ENCODE results near the gene CNTN5.

CNTN5 gene

DNA sequence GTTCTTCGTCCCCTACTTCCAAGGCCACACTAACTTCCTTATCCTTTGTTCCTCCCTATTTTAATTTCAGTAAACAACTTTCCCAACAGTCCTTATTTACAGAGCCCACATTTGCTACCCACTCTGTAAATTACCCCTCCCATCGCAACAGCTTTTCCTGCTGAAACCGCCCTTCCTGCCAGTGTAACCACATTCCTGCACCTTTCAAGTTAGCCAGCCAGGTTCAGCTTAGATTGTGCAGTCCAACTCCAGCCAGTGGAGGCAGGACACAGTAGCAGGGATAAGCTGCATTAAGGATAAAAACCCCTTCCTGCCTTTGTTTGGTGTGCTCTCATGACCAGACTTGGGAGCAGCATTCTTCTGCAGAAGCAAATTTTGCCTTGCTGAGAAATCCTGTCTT is 898.0 kb downstream of the CNTN5 start:
- no peak for DNase-seq (ENCODE audit: low spot score)

DNA sequence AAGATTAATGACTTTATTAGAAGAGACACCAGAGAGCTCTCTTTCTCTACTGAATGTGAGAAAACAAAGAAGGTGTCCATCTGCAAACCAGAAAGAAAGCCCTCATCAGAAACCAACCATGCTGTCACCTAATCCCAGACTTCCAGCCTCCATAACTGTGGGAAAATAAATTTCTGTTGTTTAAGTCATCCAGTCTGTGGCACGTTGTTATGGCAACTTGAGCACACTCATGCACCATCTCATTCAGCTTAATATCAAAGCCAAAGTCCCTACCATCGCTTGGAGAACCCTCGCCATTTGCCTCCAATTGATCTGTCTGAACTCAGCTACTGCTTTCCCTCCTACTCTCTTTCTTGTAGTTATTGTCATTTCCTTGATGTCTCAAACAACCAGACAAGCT is 900.2 kb downstream of the CNTN5 start:
- DNase-seq (ENCODE audit: low spot score): no peak

GRCh38 chr11:99925968-99926367 is 905.2 kb downstream of the CNTN5 start:
- DNase-seq (ENCODE audit: low spot score): no peak

DNA sequence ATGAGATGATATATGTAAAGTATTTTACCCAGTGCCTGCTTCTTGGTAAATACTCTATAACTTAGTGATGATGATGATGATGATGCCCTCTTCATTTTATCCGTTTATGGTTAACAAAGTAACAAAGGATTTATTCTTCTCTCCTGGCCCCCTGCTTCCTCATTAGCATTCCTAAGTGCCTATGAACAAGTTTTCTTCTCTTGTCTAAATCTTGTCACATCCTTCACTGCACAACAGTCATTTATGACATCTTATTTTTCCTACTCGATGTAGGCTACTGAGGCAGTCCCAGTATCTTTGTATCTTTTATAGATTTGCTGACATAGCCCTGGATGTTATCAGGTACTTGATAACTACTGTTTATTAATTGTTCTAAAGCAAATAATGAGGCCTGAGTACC is 911.9 kb downstream of the CNTN5 start:
- no peak for DNase-seq (ENCODE audit: low spot score)

DNA sequence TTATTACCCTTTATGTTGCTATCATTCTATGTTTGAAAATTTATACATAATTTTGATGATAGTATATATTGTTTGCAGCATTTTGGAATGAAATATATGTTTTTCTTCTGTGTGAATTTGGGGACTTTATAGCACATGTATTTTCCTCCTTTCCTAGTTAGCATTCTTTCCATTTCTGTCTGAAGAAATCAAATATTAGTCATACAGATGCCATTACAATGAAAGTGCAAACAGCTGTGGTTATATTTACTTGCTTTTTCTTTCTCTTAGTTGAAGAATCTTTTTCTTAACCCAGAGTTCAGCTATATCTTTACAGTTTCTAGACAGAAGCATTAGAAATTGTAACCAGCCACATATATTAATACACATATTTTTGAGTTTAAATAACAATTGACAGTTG is 913.3 kb downstream of the CNTN5 start:
- DNase-seq (ENCODE audit: low spot score): no peak

DNA sequence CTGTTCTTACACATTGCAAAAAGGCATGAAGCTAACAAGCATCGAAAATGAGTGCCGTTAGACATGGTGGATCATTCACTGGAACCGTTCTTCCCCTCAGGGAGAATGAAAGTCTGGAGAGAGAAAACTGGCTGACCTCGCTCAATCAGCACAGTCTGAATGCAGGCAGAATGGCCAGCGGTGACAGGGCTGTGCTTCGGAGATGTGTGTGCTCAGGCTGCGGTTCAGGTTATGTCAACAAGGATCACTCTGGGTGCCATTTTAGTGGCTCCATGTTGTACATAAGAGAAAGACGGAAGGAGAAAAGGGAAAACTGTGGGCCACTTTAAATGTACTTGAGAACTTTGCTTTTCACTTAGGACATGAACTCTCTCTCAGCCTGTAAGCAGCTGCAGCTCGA is 916.6 kb downstream of the CNTN5 start:
- DNase-seq (ENCODE audit: low spot score): no peak

GRCh38 chr11:99952816-99953215 is 932.1 kb downstream of the CNTN5 start:
- DNase-seq (ENCODE audit: low spot score): no peak

DNA sequence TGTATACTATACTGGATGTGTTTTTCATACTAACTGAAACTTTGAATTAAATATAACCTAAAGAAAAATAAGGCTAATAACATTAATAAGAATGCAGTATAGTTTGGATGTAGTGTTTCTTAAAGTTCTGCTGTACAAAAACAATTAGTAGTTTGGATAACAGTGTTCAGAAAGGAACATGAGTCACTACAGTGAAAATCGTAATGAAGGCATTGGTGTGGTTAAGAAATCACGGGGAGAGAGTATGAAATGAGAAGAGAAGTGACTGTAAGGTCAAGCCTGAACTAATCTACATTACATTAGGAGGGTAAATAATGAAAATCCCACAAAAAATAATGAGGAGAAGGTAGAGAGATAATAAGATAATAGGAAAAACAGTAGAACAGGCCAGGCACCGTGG is 939.8 kb downstream of the CNTN5 start:
- DNase-seq (ENCODE audit: low spot score): no peak

DNA sequence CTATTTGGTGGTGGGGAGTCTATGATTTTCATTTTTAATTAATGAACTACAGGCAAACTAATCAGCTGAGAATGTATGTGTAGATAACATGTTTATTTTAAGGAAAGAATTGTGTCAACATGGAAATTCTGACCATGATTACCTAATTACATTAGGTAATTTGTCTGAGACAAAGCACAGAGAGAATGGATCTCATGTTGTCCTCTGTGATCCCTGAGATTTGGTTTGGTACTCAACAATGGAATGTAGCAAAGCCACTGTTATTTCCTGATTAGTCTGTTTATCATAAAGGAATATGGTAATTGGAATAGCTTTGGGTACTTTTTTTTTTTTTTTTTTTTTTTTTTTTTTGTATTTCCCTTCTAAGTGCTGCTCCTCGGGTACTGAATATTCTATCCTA is 947.6 kb downstream of the CNTN5 start:
- no peak for DNase-seq (ENCODE audit: low spot score)

DNA sequence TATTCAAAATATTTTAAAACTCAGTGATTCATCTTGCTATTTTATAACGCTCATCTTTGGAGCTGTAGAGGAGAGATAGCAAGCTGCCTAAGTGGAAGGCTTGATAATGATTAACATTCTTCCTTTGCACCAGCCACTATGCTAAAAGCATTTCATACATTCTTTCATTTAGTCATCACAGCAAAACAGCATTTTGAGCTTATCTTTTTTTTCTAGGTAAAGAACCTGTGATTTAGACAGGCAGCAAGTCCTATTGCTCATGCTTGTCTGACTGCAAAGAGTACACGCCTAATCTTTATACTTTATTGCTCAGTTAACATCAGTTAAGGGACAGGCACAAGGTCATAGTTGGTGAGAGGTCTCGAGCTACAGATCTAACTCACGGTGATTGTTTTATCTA is 953.2 kb downstream of the CNTN5 start:
- no peak for DNase-seq (ENCODE audit: low spot score)

- DNase-seq (ENCODE audit: low spot score): no peak
These were observed 958.3 kb downstream of the CNTN5 start for GRCh38 chr11:99979042-99979441.

DNA sequence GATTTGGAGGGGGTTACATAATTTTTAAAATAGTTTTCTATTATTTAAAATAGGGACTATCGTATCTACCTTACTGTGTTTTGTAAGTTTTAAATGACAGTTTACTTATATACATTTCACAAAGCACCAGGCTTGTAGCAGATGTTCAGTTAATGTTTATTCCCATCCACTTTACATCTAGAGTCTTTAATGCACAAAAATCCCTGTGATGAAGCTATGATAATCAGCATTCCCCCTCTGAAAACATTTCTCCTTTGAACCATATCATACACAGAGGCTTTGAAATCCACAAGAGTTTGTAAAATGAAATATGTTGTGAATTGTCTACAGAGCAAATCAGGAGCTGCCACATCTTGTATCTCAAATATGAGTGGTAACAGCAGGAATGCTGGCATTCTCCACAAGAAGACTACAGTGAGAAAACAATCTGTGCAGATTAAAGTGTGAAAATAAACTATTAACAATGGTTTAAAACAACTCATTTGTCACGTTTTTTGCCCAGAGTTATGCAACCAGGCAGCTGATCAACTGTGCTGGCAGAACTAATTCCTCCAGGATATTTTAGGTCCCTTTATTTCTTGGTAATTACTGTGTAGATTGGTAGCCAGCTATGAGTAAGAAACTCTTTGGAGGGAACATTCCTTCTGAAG is 967.2 kb downstream of the CNTN5 start:
- DNase-seq (ENCODE audit: low spot score): no peak

DNA sequence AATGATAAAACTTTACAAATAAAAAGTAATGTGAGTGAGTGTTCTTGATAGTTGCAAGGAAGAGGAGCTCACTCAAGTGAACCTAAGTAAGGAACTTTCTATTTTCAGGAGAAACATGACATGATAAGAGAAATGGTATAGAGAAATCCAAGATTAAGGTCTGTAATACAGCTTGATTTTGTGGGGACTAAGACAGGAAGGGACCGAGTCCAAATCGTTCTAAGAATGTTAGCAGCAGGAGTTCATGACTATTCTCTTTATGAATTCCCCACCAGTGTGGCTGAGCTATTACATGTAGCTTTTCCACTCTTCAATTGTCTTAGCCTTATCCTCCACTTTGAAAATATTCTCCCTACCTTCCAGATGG is 967.7 kb downstream of the CNTN5 start:
- DNase-seq (ENCODE audit: low spot score): no peak

GRCh38 chr11:100003985-100004384 is 983.2 kb downstream of the CNTN5 start:
- no peak for DNase-seq (ENCODE audit: low spot score)

GRCh38 chr11:100004541-100004940 is 983.8 kb downstream of the CNTN5 start:
- DNase-seq (ENCODE audit: low spot score): no peak

GRCh38 chr11:100008417-100008816 is 987.7 kb downstream of the CNTN5 start:
- DNase-seq (ENCODE audit: low spot score): no peak

GRCh38 chr11:100009728-100010127 is 989.0 kb downstream of the CNTN5 start:
- no peak for DNase-seq (ENCODE audit: low spot score)

GRCh38 chr11:100010393-100010792 is 989.6 kb downstream of the CNTN5 start:
- no peak for DNase-seq (ENCODE audit: low spot score)

- DNase-seq (ENCODE audit: low spot score): no peak
These were observed 990.9 kb downstream of the CNTN5 start for GRCh38 chr11:100011697-100012096.

DNA sequence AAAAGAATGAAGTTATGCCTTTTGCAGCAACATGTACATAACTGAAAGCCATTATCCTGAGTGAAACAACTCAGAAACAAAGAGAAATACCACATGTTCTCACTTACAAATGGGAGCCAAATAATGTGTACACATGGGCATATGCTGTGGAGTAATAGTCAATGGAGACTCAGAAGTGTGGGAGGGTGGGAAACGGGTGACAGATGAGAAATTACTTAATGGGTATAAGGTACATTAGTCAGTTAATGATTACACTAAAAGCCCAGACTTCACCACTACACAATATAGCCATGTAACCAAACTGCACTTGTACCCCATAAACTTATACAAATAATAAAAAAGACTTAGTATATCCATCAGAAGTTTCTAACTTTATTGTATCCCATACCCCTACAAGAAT is 992.3 kb downstream of the CNTN5 start:
- DNase-seq (ENCODE audit: low spot score): no peak

DNA sequence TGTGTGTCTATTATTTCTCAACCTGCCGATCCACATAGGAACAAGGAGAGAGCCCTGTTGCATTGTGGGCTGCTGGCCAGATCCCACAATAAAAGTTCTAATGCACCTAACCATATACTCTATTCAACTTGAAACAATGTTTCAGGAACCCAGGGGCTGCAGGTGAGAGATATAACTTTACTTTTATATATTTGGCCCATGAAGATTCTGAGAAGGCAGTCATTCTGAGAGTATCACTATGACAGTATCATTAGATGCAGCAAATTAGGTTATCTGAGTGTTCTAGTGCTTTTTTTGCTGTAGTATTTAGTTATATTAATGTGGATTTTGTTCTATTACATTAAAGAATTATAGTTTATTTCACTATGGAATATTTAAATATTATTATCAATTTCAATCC is 1011.2 kb downstream of the CNTN5 start:
- no peak for DNase-seq (ENCODE audit: low spot score)

DNA sequence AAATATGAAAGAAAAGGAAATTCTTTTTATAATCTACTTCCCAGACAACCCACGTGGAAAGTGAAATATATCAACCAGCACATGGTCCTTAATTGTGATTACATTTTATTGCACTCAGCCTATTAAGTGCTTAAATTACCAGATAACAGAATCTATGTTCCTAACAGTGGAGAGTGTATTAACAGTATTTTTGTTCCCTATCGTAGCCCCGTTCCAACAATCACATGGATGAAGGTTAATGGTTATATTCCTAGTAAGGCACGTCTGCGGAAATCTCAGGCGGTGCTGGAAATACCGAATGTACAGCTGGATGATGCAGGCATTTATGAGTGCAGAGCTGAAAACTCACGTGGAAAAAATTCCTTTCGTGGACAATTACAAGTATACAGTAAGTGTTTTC is 1040.3 kb downstream of the CNTN5 start:
- DNase-seq (ENCODE audit: low spot score): no peak

GRCh38 chr11:100066399-100066798 is 1045.7 kb downstream of the CNTN5 start:
- no peak for DNase-seq (ENCODE audit: low spot score)

DNA sequence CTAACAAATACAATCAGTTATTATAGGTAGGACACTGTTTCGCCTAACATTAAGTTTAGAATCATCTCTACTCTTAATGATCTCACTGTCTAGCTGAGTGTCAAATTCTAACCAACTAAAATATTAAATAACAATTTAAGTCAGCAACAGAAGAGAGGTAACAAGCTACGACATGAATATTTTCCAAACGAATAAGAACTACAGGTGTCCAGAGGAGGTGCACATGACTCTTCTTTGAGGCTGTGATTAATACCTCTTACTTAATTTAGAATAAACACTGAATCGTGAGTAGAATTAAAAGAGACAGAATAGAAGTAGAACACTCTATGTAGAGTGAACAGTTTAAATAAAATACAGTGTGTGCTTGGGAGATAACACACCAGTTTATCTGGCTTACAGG is 1047.4 kb downstream of the CNTN5 start:
- no peak for DNase-seq (ENCODE audit: low spot score)

DNA sequence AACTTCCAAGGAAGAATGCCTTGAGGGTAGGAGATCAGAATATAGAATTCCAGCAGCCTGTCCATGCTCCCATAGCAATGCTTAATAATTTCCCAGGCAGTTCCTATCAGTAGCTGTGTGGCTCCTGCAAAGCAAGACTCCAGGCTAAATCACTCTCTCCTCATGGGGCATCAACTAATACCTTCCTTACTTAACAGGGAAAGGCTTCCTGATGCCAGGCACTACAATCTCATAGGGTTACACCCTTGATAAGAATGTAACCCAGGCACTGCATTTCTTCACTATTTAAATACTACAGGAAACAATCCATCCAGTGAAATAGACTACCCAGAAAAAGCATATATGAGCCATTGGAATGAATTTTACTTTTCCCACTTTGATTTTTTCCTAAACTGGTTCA is 1051.4 kb downstream of the CNTN5 start:
- no peak for DNase-seq (ENCODE audit: low spot score)
